Measurements from ENCODE around the gene XRCC4. TPM values are rescaled to one million over a fixed set of nuclear protein-coding genes. Genes with fewer than 3 reads are reported as not detected.

XRCC4 gene
- total and polyA plus RNA-seq, 2 of the 13 experiments (the other 11 are each of a cell fraction or from before 2014, with no cell fraction given) = 2.8 to 12.6 TPM

- TF ChIP-seq ZNF274 (CRISPR knock-in tag; IDR thresholded peaks at IDR 0.05) (peak; percentile 19; the same call in 1 of the 2 replicates), CAMTA2 (CRISPR knock-in tag; IDR thresholded peaks at IDR 0.05; ENCODE audit: borderline replicate concordance) (0 out of 2 replicates have a peak, but pooled peaks have one; percentile 42), SNAPC5 (CRISPR knock-in tag; IDR thresholded peaks at IDR 0.05; ENCODE audit: borderline replicate concordance) (0 out of 2 replicates have a peak, but pooled peaks have one; percentile 20), ZNF225 (CRISPR knock-in tag; IDR thresholded peaks at IDR 0.05) (peak; percentile 92), ZNF724P (CRISPR knock-in tag; IDR thresholded peaks at IDR 0.05; ENCODE audit: borderline replicate concordance) (0 out of 2 replicates have a peak, but pooled peaks have one; percentile 29), SIN3B (IDR thresholded peaks at IDR 0.05; ENCODE audit: low read length) (peak; percentile 12; the same call in 1 of the 2 replicates), ZNF703 (CRISPR knock-in tag; IDR thresholded peaks at IDR 0.05; ENCODE audit: borderline replicate concordance) (peak; percentile 49; the same call in 1 of the 2 replicates), NRL (CRISPR knock-in tag; IDR thresholded peaks at IDR 0.05; ENCODE audit: borderline replicate concordance) (peak; percentile 79; the same call in 1 of the 2 replicates), RBM39 (IDR thresholded peaks at IDR 0.05; ENCODE audit: low read depth, low read length, poor library complexity, severe bottlenecking) (peak; percentile 92), ZNF446 (CRISPR knock-in tag; IDR thresholded peaks at IDR 0.05) (peak; percentile 52; the same call in 1 of the 2 replicates), ZSCAN12 (CRISPR knock-in tag; IDR thresholded peaks at IDR 0.05) (0 out of 2 replicates have a peak, but pooled peaks have one; percentile 33), DRAP1 (CRISPR knock-in tag; IDR thresholded peaks at IDR 0.05) (peak; percentile 69), PHF8 (CRISPR knock-in tag; IDR thresholded peaks at IDR 0.05) (peak; percentile 91), EED (CRISPR knock-in tag; IDR thresholded peaks at IDR 0.05) (peak; percentile 76; the same call in 1 of the 2 replicates), ZNF362 (CRISPR knock-in tag; IDR thresholded peaks at IDR 0.05; ENCODE audit: borderline replicate concordance) (peak; percentile 81; the same call in 1 of the 2 replicates), CREM (IDR thresholded peaks at IDR 0.05) (peak; percentile 86; the same call in 1 of the 2 replicates), CREM (CRISPR knock-in tag; IDR thresholded peaks at IDR 0.05) (no peak), TBX2 (CRISPR knock-in tag; IDR thresholded peaks at IDR 0.05; ENCODE audit: borderline replicate concordance) (peak; percentile 72; the same call in 1 of the 2 replicates), ZNF580 (CRISPR knock-in tag; IDR thresholded peaks at IDR 0.05; ENCODE audit: borderline replicate concordance, low read depth) (peak; percentile 16; the same call in 1 of the 2 replicates), DMAP1 (CRISPR knock-in tag; IDR thresholded peaks at IDR 0.05) (peak; percentile 96), ZFAT (CRISPR knock-in tag; conservative IDR thresholded peaks at IDR 0.05) (no peak), MNT (IDR thresholded peaks at IDR 0.05) (0 out of 2 replicates have a peak, but pooled peaks have one; percentile 10), ZNF280B (CRISPR knock-in tag; IDR thresholded peaks at IDR 0.05; ENCODE audit: borderline replicate concordance) (0 out of 2 replicates have a peak, but pooled peaks have one; percentile 39)
Measured at GRCh38 chr5:83076742-83077661, at the start of gene XRCC4, which contains the start of gene TMEM167A (continued).
